ENCODE measurements around the gene C18orf32. TPM values are rescaled to one million over a fixed set of nuclear protein-coding genes. Genes with fewer than 3 reads are reported as not detected.

Gene C18orf32
- total and polyA plus RNA-seq, 10 donors, result 33.3 to 66.7 (median 41.1) TPM

DNA sequence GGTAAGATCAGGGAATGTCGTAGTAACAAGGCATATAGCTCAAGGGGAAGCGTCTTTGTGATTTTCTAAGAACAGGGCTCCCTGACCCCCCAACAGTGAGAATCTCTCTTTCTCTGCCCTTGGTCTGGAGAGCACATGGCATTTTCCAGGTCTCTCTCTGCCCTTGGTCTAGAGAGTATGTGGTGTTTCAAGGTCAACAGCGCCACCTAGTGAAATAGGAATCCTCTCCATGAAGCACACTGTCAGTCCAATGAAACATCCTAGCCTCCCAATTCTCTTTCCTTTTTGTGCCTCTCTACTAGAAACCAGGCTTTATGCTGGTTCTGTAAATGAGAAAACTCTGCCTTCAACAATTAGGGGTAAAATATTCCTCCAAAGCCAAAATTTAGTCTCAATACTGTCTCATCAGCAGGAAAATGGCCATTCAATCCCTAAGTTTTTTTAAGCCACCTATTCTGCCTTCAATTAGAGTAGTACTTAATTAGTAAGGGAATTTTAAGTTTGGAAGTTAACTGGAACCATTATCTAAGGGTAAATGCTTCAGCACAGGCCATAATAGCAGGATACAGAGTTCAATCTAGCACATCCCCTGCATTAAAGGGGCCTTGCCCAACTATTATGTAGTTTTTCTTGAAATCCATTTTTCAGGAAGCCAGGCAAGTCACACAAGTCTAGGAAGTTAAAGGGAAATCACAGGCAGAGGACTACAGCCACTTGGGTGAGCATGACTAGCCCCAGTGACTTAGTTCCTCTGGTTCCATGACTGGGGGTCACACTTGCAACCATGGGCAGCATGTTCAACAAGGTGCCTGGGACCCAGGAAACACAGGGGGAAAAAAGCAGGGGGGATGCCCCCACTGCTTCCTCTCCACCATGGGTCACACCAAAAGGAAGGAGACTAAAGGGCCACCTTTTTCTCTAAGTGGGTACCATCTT, 39.0 kb downstream of the C18orf32 start:
- no peak for DNase-seq
- H3K27me3 ChIP-seq (replicated peaks in 1 of 7), result no peaks in the 10 kb centered on the region
- TF ChIP-seq, protein P1, sequence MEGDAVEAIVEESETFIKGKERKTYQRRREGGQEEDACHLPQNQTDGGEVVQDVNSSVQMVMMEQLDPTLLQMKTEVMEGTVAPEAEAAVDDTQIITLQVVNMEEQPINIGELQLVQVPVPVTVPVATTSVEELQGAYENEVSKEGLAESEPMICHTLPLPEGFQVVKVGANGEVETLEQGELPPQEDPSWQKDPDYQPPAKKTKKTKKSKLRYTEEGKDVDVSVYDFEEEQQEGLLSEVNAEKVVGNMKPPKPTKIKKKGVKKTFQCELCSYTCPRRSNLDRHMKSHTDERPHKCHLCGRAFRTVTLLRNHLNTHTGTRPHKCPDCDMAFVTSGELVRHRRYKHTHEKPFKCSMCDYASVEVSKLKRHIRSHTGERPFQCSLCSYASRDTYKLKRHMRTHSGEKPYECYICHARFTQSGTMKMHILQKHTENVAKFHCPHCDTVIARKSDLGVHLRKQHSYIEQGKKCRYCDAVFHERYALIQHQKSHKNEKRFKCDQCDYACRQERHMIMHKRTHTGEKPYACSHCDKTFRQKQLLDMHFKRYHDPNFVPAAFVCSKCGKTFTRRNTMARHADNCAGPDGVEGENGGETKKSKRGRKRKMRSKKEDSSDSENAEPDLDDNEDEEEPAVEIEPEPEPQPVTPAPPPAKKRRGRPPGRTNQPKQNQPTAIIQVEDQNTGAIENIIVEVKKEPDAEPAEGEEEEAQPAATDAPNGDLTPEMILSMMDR (IDR thresholded peaks at IDR 0.05 in 8 of 11, conservative IDR thresholded peaks at IDR 0.05 in 3 of 11), result peak in 9 of 11 experiments; percentile 32 to 67 (median 52)
- no peak for TF ChIP-seq POLR2A (IDR thresholded peaks at IDR 0.05)
- peaks cover 2 to 72% (median 48%) of the 10 kb centered on the region in 8 donors for H3K9me3 ChIP-seq
- no peak overlapping the region for H3K4me3 ChIP-seq
- 71 to 92% (median 78%) methylated on average over 3 of the region's 3 CpGs for WGBS, 5 donors
- no peak overlapping the region for H3K27ac ChIP-seq
- peaks cover 0 to 6% (median 0%) of the 10 kb centered on the region in 6 donors for H3K4me1 ChIP-seq
- intact Hi-C loops (cut with DNase I; ENCODE audit: low total_unique reads), result no loop called here
- peaks cover 0 to 58% (median 5%) of the 10 kb centered on the region in 6 donors for H3K36me3 ChIP-seq

DNA sequence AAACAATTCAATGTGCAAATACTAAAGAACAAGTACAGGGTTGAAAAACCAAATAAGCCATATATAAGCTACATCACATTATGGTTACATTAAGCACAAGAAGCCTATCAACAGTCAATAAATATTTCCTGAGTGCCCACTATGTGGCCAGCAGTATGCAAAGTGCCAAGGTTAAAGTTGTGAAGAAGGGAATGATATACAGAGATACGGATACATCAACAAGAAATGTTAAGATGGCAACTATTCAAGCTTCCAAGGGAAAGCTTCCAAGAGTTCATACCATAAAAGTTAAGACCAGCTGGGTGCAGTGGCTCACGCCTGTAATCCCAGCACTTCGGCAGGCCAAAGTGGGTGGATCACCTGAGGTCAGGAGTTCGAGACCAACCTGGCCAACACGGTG, 40.6 kb downstream of the C18orf32 start:
- Histone ChIP-seq H3K9me3 (peaks cover 2 to 61% (median 45%) of the 10 kb centered on the region in 8 donors), H3K4me1 (peaks cover 0 to 6% (median 0%) of the 10 kb centered on the region in 6 donors), H3K4me3 (no peak overlapping the region), H3K27me3 (replicated peaks in 1 of 7) (no peaks in the 10 kb centered on the region), H3K27ac (no peak overlapping the region), H3K36me3 (peaks cover 0 to 48% (median 2%) of the 10 kb centered on the region in 6 donors)
- intact Hi-C loops (cut with DNase I; ENCODE audit: low total_unique reads), result no loop called here
- no peak for DNase-seq
- 70 to 99% (median 95%) methylated on average over 5 of the region's 5 CpGs for WGBS, 5 donors
- TF ChIP-seq POLR2AphosphoS5 (IDR thresholded peaks at IDR 0.05) (no peak), POLR2A (IDR thresholded peaks at IDR 0.05) (no peak)
- TF ChIP-seq, protein P1 (IDR thresholded peaks at IDR 0.05 in 8 of 11, conservative IDR thresholded peaks at IDR 0.05 in 3 of 11), result no peak

DNA sequence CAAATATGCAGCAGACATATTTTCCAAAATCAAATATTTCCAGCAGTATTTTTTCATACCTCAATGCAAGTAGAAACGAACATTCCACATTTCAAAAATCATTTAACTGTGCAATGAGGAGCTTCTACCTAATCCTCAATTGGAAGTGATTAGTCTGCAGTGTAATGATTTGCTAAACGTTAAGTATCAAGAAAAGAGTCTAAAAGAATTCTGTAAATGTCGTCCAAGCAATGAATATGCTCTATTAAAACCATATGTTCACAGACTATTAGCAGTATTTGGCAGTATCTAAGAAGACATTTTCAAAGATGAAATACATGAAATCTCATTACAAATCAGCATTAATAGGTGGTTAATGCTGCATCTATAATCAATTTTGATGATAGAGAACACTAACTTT, 42.5 kb downstream of the C18orf32 start:
- 87 to 95% (median 93%) methylated on average over 3 of the region's 3 CpGs for WGBS, 5 donors
- H3K27me3 ChIP-seq (replicated peaks in 1 of 7), result no peaks in the 10 kb centered on the region
- H3K4me1 ChIP-seq, result peaks cover 0 to 6% (median 0%) of the 10 kb centered on the region in 6 donors
- H3K36me3 ChIP-seq, result peaks cover 0 to 29% (median under 1%) of the 10 kb centered on the region in 6 donors
- no peak for DNase-seq
- no peak overlapping the region for H3K4me3 ChIP-seq
- peaks cover 0 to 42% (median 26%) of the 10 kb centered on the region in 8 donors for H3K9me3 ChIP-seq
- TF ChIP-seq POLR2AphosphoS5 (IDR thresholded peaks at IDR 0.05), result no peak
- TF ChIP-seq, protein P1 (IDR thresholded peaks at IDR 0.05 in 8 of 11, conservative IDR thresholded peaks at IDR 0.05 in 3 of 11), result no peak
- TF ChIP-seq POLR2A (IDR thresholded peaks at IDR 0.05), result no peak
- intact Hi-C loops (cut with DNase I; ENCODE audit: low total_unique reads), result no loop called here
- no peak overlapping the region for H3K27ac ChIP-seq

DNA sequence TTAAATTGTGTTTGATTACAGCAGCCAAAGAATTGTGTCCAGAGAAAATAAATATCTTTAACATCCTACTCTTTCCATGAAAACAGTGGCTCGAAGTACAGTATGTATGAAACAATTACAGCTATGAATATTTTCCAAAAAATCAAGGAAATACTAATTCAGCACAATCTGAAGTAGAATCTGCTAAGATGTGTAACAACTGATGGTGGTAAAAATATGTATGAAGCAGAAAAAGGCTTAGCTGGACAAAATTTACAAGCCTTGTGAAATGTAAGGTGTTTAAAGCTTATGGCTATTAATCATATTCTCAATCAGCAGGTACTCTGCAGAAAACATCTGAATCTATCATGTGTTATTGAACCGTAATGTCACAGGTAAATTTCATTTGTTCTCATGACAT, 43.2 kb downstream of the C18orf32 start:
- TF ChIP-seq POLR2AphosphoS5 (IDR thresholded peaks at IDR 0.05) (no peak), POLR2A (IDR thresholded peaks at IDR 0.05) (no peak)
- TF ChIP-seq, protein P1 (IDR thresholded peaks at IDR 0.05 in 8 of 11, conservative IDR thresholded peaks at IDR 0.05 in 3 of 11), result no peak
- Histone ChIP-seq H3K4me3 (no peak overlapping the region), H3K9me3 (peaks cover 0 to 34% (median 18%) of the 10 kb centered on the region in 8 donors), H3K27ac (no peak overlapping the region), H3K36me3 (peaks cover 0 to 21% (median 0%) of the 10 kb centered on the region in 6 donors), H3K4me1 (peaks cover 0 to 6% (median 0%) of the 10 kb centered on the region in 6 donors), H3K27me3 (replicated peaks in 1 of 7) (no peaks in the 10 kb centered on the region)
- no peak for DNase-seq
- 96 to 98% (median 96%) methylated on average over 2 of the region's 2 CpGs for WGBS, 5 donors
- intact Hi-C loops (cut with DNase I; ENCODE audit: low total_unique reads), result no loop called here
